NCI-H524 (cell line): ENCODE results near the gene NEGR1.

Experiments used
- DNase-seq, 2 experiments: peaks; one replicate each; lab custom pipeline; 2025; lab: John Stamatoyannopoulos, UW

The NEGR1 gene

DNA sequence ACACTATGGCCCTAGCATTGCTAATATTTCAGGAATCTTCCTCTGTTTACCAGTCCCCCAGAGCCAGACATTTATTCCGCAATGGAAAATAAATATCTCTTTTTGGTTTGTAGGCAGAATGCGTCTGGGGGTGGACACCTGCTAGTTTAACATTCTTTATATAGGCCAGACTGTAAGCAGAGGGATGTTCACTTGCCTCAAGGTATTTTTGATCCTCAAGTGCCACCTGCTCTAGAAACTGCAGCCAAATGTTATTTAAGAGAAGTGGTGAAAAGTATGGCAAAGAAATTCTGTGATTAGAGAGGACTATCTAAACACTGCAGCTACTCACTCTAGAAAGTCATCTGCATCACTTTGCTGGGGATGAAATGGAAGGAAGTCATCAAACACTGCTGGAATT is 164.7 kb downstream of the NEGR1 start:
- peak; percentile 20 to 60 for DNase-seq

GRCh38 chr1:72115290-72115689 is 167.0 kb downstream of the NEGR1 start:
- no peak for DNase-seq

GRCh38 chr1:72111662-72112061 is 170.7 kb downstream of the NEGR1 start:
- DNase-seq, result peak; percentile 65 to 88

DNA sequence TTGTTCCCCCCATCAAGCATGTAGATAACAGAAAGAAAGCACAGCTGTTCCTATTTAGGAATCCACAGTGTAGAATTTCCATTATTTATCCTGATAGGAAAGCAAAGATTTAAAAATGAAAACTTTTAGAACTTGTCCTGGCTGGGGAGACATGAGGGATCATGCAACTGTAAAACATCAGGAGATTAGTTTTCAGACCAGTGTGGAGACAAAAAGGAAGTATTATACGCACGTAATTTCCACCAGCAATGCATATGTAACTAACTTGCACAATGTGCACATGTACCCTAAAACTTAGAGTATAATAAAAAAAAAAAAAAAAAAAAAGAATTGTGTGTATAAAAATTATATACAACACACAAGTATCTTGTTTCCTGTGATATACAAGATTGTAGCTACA is 172.4 kb downstream of the NEGR1 start:
- DNase-seq, result peak in 1 of 2 experiments; percentile 7

GRCh38 chr1:72105201-72105600 is 177.1 kb downstream of the NEGR1 start:
- no peak for DNase-seq

GRCh38 chr1:72101840-72102632 is 180.3 kb downstream of the NEGR1 start:
- no peak for DNase-seq

GRCh38 chr1:72100771-72101170 is 181.6 kb downstream of the NEGR1 start:
- no peak for DNase-seq

GRCh38 chr1:72097851-72098570 is 184.3 kb downstream of the NEGR1 start:
- no peak for DNase-seq

DNA sequence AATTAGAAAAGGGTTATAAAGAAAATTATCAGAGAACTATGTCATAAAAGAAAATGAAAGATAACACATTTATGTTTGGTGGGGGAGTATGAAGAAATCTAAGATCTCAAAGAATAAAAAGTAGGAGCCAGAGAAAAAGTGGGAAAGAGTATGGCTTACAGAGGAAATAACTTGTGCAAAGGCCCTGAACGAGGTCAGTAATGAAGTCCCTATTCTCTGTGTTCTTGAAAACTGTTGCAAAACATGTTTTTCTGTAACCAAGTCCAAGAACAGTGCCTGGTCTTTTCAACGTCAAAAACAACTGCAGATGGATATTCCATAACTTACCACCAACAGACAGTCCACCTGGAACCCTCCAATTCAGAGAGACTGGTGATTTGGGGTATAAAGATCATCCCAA is 188.1 kb downstream of the NEGR1 start:
- DNase-seq, result no peak

GRCh38 chr1:72086394-72086793 is 195.9 kb downstream of the NEGR1 start:
- no peak for DNase-seq

GRCh38 chr1:72075425-72075824 is 206.9 kb downstream of the NEGR1 start:
- no peak for DNase-seq

DNA sequence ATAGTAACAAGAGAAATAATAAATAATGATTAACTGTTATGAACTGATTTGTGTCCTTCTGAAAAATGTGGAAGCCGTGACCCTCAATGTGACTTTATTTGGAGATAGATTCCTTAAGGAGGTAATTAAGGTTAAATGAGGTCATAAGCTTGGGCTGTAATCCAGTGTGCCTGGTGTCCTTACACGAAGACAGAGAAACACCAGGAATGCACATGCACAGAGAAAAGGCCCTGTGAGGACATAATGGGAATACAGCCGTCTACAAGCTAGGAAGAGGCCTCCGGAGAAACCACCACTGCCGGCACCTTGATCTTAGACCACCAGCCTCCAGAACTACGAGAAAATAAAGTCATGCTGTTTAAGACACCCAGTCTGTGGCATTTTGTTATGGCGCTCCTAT is 215.9 kb downstream of the NEGR1 start:
- no peak for DNase-seq

DNA sequence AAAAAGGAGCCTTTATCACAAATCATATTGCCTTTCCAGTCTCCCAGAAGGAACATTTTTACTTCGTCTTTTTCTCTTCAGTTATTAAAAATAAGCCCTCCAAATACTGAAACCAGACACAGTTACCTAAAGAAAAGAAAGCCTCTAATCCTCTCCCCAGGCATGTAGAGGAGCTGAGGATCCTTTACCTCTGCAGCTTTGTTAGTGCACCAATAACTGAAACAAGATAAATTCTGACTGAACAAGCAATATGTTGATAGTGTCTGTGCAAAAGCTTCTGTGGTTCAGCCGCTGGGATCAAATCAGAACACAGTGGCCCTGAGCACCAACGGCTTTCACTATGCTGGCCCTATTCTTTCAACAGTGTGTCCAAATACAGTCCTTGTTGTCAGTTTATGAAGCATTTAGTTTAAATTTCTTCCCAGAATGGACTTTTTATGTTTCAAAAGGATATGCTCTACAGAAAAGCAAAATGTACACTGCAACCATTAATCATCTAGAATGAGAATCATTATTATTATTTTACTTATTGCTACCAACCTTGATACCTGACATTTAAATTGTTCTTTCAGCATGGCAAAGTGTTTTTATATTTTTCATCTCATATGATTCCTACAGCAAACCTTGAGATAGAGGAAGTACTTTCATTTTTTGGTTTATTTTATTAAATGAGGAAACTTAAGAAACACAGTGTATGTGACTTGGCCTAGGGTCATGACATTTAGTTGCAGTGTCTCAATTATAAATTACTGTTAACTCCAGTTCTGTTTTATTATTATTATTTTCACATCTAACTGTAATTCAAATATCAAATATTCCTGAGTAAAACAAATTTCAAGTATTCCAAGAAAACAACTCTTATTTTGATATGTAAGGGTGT is 217.9 kb downstream of the NEGR1 start:
- no peak for DNase-seq

- no peak for DNase-seq
These were observed 218.8 kb downstream of the NEGR1 start for GRCh38 chr1:72063364-72064044.

- DNase-seq, result no peak
These were observed 219.8 kb downstream of the NEGR1 start for GRCh38 chr1:72062584-72062983.

- no peak for DNase-seq
These were observed 221.7 kb downstream of the NEGR1 start for GRCh38 chr1:72060466-72061245.

- no peak for DNase-seq
These were observed 225.8 kb downstream of the NEGR1 start for GRCh38 chr1:72056516-72056915.

DNA sequence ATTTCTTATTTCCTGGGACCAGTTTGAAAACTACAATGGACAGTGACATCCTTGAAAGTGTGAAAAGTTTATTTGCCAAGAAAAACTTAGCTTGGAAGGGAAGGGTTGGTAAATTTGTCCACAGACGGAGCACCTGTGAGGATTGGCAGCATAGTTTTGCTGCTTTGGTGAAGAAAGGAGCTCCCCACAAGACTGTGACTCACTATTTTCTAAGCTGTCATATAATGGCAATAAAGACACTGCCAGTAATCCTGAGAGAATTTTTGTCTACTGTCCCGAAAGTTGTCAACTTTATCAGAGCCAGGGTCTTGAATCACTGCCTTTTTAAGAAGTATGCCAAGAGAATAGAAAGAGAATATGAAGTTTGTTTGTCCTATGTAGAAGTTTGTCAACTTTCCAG is 230.8 kb downstream of the NEGR1 start:
- DNase-seq, result no peak

- DNase-seq, result no peak
These were observed 231.8 kb downstream of the NEGR1 start for GRCh38 chr1:72050551-72050950.

- peak; percentile 4 to 40 for DNase-seq
These were observed 244.5 kb downstream of the NEGR1 start for GRCh38 chr1:72037745-72038343.

DNA sequence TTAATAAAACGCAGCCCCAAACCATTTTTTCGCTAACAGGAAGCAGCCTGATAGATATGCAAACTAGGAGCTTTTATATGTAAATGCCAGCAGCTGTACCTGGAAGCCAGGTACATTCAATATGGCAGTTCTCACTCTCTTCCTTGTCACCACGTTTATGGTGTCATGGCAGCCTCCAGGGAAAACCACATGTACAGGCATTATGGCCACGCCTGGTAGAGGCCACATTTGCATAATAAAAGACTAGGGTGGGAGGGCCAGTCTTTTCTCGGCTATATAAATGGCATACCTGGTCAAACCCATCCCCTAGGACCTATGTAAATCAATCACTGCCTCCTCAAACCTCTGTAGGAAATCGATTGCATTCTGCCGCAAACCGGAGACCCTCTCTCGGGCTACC is 247.5 kb downstream of the NEGR1 start:
- no peak for DNase-seq
